SH-SY5Y (cell line): ENCODE data around the gene KISS1.

Source experiments
- GATA2 ChIP-seq: IDR thresholded peaks from 2 replicates; pipeline ENCODE4 v1.6.1; 2011; ENCODE audit warnings: mild to moderate bottlenecking, low read depth, low read length
- GATA3 ChIP-seq: IDR thresholded peaks from 2 replicates; pipeline ENCODE4 v1.6.1; 2011; ENCODE audit warnings: low read depth, mild to moderate bottlenecking, low read length, moderate library complexity

DNA sequence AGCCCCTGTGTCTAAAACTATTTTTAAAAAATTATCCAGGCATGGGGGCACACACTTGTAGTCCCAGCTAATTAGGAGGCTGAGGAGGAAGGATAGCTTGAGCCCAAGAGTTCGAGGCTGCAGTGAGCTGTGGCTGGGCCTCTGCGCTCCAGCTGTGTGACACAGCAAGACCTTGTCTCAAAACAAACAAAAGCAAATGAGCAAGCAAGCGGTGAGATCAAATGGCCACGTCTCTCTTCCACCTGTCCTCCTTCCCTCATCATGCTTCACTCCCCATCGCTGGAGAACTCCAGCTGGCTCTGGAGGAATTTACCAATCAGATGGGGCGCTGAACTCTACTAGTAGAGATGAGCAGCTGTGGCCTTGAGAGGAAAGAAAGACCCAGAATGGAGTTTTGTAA is 16.2 kb downstream of the KISS1 start:
- TF ChIP-seq GATA2 (no peak), GATA3 (no peak)
